Neuronal stem cell (in vitro differentiated cells): ENCODE results near the gene NUDT11.
A peak's percentile ranks its signal among the peaks of the same experiment; 100 is the strongest.
"Not testable (repeated sequence)": the region's sequence is repeated elsewhere in the genome, so short reads cannot be mapped to it uniquely, and the experiment has no call there.

Experiments used
- DNase-seq: peaks from one replicate; pipeline ENCODE4 v3.0.0-alpha.2; 2013; ENCODE audit warnings: low spot score
- H2AFZ ChIP-seq: one replicate; pipeline ENCODE4 v1.6.1; 2013; ENCODE audit warnings: mild to moderate bottlenecking, low read length, inconsistent platforms
- H2AK5ac ChIP-seq: 2 replicates; pipeline ENCODE4 v1.6.1; 2013; ENCODE audit warnings: low read depth, mild to moderate bottlenecking, inconsistent platforms, low read length, moderate library complexity, mixed read lengths
- H2BK120ac ChIP-seq: 2 replicates; pipeline ENCODE4 v1.6.1; 2013; ENCODE audit warnings: low read depth, mild to moderate bottlenecking, inconsistent platforms, low read length, moderate library complexity, mixed read lengths
- H2BK12ac ChIP-seq: one replicate; pipeline ENCODE4 v1.6.1; 2013; ENCODE audit warnings: low read length, inconsistent platforms
- H2BK15ac ChIP-seq: 2 replicates; pipeline ENCODE4 v1.6.1; 2013; ENCODE audit warnings: mild to moderate bottlenecking, low read length, inconsistent platforms, mixed read lengths
- H2BK5ac ChIP-seq: one replicate; pipeline ENCODE4 v1.6.1; 2013; ENCODE audit warnings: inconsistent platforms, mild to moderate bottlenecking, low read length, moderate library complexity
- H3K14ac ChIP-seq: one replicate; pipeline ENCODE4 v1.6.1; 2013; ENCODE audit warnings: low read length, inconsistent platforms
- H3K18ac ChIP-seq: 2 replicates; pipeline ENCODE4 v1.6.1; 2013; ENCODE audit warnings: low read length, inconsistent platforms
- H3K23ac ChIP-seq: 2 replicates; pipeline ENCODE4 v1.6.1; 2013; ENCODE audit warnings: low read depth, mild to moderate bottlenecking, mixed read lengths, low read length, inconsistent platforms; ENCODE audit not compliant: poor library complexity
- H3K27ac ChIP-seq: replicated peaks from 3 replicates; pipeline ENCODE4 v1.5.1; 2013; ENCODE audit warnings: low read length, inconsistent platforms
- H3K27me3 ChIP-seq, 3 experiments: 2 replicates each; pipeline ENCODE4 v1.6.1; 2013; ENCODE audit warnings: low read length in 3 of 3, mild to moderate bottlenecking in 2 of 3, inconsistent platforms in 1 of 3, low read depth in 1 of 3, mixed read lengths in 1 of 3, moderate library complexity in 1 of 3; ENCODE audit not compliant: control insufficient read depth in 3 of 3, insufficient read depth in 3 of 3
- H3K36me3 ChIP-seq, 2 donors: replicated peaks in 1 of 2; 2 replicates each; pipeline ENCODE4 v1.6.1; 2013; ENCODE audit warnings: low read length in 2 of 2; ENCODE audit not compliant: control insufficient read depth in 2 of 2, insufficient read depth in 2 of 2
- H3K4ac ChIP-seq: 2 replicates; pipeline ENCODE4 v1.6.1; 2013; ENCODE audit warnings: inconsistent platforms, mild to moderate bottlenecking, low read length, moderate library complexity
- H3K4me1 ChIP-seq, 2 donors: 1 replicate in 1 of 2; 2 replicates in 1 of 2; pipeline ENCODE4 v1.6.1; 2013; ENCODE audit warnings: low read length in 2 of 2, low read depth in 1 of 2; ENCODE audit not compliant: control insufficient read depth in 2 of 2, insufficient read depth in 1 of 2
- H3K4me2 ChIP-seq: one replicate; pipeline ENCODE4 v1.6.1; 2013; ENCODE audit warnings: mild to moderate bottlenecking, low read length, inconsistent platforms; ENCODE audit not compliant: insufficient read depth, poor library complexity, severe bottlenecking
- H3K4me3 ChIP-seq, 2 donors: 2 replicates each; pipeline ENCODE4 v1.5.1; 2013; ENCODE audit warnings: low read length in 2 of 2, mild to moderate bottlenecking in 2 of 2, inconsistent platforms in 1 of 2, moderate library complexity in 1 of 2
- H3K79me1 ChIP-seq: one replicate; pipeline ENCODE4 v1.6.1; 2013; ENCODE audit warnings: low read depth, mild to moderate bottlenecking, inconsistent platforms, low read length, moderate library complexity
- H3K9ac ChIP-seq: one replicate; pipeline ENCODE4 v1.6.1; 2013; ENCODE audit warnings: mild to moderate bottlenecking, low read depth, low read length, inconsistent platforms; ENCODE audit not compliant: poor library complexity
- H3K9me3 ChIP-seq, 2 donors: replicated peaks in 1 of 2; 2 replicates each; pipeline versions ENCODE3 to v1.6.1; 2013; ENCODE audit warnings: low read length in 2 of 2, mild to moderate bottlenecking in 2 of 2, inconsistent platforms in 1 of 2, low read depth in 1 of 2, mixed read lengths in 1 of 2, moderate library complexity in 1 of 2; ENCODE audit not compliant: control insufficient read depth in 2 of 2, insufficient read depth in 1 of 2
- H4K8ac ChIP-seq: one replicate; pipeline ENCODE4 v1.6.1; 2013; ENCODE audit warnings: low read depth, mild to moderate bottlenecking, inconsistent platforms, low read length, moderate library complexity
- H4K91ac ChIP-seq: one replicate; pipeline ENCODE4 v1.6.1; 2013; ENCODE audit warnings: low read length, low read depth, mild to moderate bottlenecking, inconsistent platforms; ENCODE audit not compliant: poor library complexity
- WGBS, 2 donors: extraction: QIAGEN DNeasy Blood & Tissue Kit; methylation state at CpG; one replicate each; pipeline ENCODE4 v1.1.7; 2013; ENCODE audit warnings: missing lambda C conversion rate in 2 of 2, mixed read lengths in 1 of 2; ENCODE audit not compliant: insufficient read length in 2 of 2, insufficient replicate concordance in 1 of 2; ENCODE audit errors: extremely low coverage in 2 of 2; 5-methylcytosine and 5-hydroxymethylcytosine counted together

The NUDT11 gene

GRCh38 chrX:51482411-51482810 lies 14.0 kb downstream of the NUDT11 start:
- not testable (repeated sequence) for H3K27ac ChIP-seq, H3K4me2 ChIP-seq, H2AK5ac ChIP-seq, H2AFZ ChIP-seq, H4K8ac ChIP-seq, H3K9me3 ChIP-seq, H2BK5ac ChIP-seq, H3K36me3 ChIP-seq, H2BK15ac ChIP-seq, H3K27me3 ChIP-seq, H3K4me3 ChIP-seq, H3K23ac ChIP-seq, H3K4me1 ChIP-seq, H3K14ac ChIP-seq, H2BK12ac ChIP-seq, DNase-seq, H2BK120ac ChIP-seq, H3K79me1 ChIP-seq, H3K4ac ChIP-seq, H3K9ac ChIP-seq, H4K91ac ChIP-seq, H3K18ac ChIP-seq
- no CpG with 5 or more reads among the region's 5 CpGs for WGBS, 2 donors

- H4K91ac ChIP-seq = no peak overlapping the region
- H3K4me3 ChIP-seq = no peak overlapping the region
- H2AK5ac ChIP-seq = no peak overlapping the region
- no peaks in the 10 kb centered on the region for H3K36me3 ChIP-seq
- no peak overlapping the region for H3K9ac ChIP-seq
- no peak overlapping the region for H2BK12ac ChIP-seq
- H3K27me3 ChIP-seq = no peaks in the 10 kb centered on the region
- H2BK15ac ChIP-seq = no peak overlapping the region
- no peak overlapping the region for H2BK5ac ChIP-seq
- no peak overlapping the region for H3K27ac ChIP-seq
- no peaks in the 10 kb centered on the region for H3K9me3 ChIP-seq
- no peaks in the 10 kb centered on the region for H3K79me1 ChIP-seq
- no peak overlapping the region for H3K14ac ChIP-seq
- H3K4ac ChIP-seq = no peak overlapping the region
- H2BK120ac ChIP-seq = no peak overlapping the region
- H3K4me2 ChIP-seq = no peak overlapping the region
- H2AFZ ChIP-seq = no peak overlapping the region
- WGBS, 2 donors = no CpG with 5 or more reads among the region's 1 CpG
- no peak overlapping the region for H3K23ac ChIP-seq
- no peak overlapping the region for H3K18ac ChIP-seq
- H3K4me1 ChIP-seq = no peaks in the 10 kb centered on the region
- DNase-seq = no peak
- H4K8ac ChIP-seq = no peak overlapping the region
Measured at GRCh38 chrX:51476930-51477329, 19.5 kb downstream of the NUDT11 start.

GRCh38 chrX:51463322-51463721 lies 33.1 kb downstream of the NUDT11 start:
- H2AFZ ChIP-seq = no peak overlapping the region
- H2BK5ac ChIP-seq = no peak overlapping the region
- no peak overlapping the region for H3K4me3 ChIP-seq
- no peak overlapping the region for H3K18ac ChIP-seq
- H2AK5ac ChIP-seq = no peak overlapping the region
- no CpG with 5 or more reads among the region's 4 CpGs for WGBS, 2 donors
- H2BK120ac ChIP-seq = no peak overlapping the region
- H3K9ac ChIP-seq = no peak overlapping the region
- H3K27me3 ChIP-seq = no peaks in the 10 kb centered on the region
- no peak overlapping the region for H3K23ac ChIP-seq
- H3K4me1 ChIP-seq = no peaks in the 10 kb centered on the region
- H3K4ac ChIP-seq = no peak overlapping the region
- H3K9me3 ChIP-seq = no peaks in the 10 kb centered on the region
- no peak overlapping the region for H3K4me2 ChIP-seq
- H3K14ac ChIP-seq = no peak overlapping the region
- no peak overlapping the region for H4K91ac ChIP-seq
- no peak for DNase-seq
- H2BK12ac ChIP-seq = no peak overlapping the region
- no peaks in the 10 kb centered on the region for H3K36me3 ChIP-seq
- no peaks in the 10 kb centered on the region for H3K79me1 ChIP-seq
- no peak overlapping the region for H2BK15ac ChIP-seq
- H3K27ac ChIP-seq = no peak overlapping the region
- H4K8ac ChIP-seq = no peak overlapping the region

- peak; percentile 15 for DNase-seq
- Histone ChIP-seq H2BK15ac (no peak overlapping the region), H2BK12ac (no peak overlapping the region), H2BK5ac (no peak overlapping the region), H2AFZ (no peak overlapping the region), H3K27me3 (no peaks in the 10 kb centered on the region), H3K36me3 (no peaks in the 10 kb centered on the region), H4K91ac (no peak overlapping the region), H3K4me1 (no peaks in the 10 kb centered on the region), H3K4me3 (no peak overlapping the region), H3K14ac (no peak overlapping the region), H3K23ac (no peak overlapping the region), H3K4me2 (no peak overlapping the region), H3K79me1 (no peaks in the 10 kb centered on the region), H3K9me3 (no peaks in the 10 kb centered on the region), H4K8ac (no peak overlapping the region), H3K4ac (no peak overlapping the region), H3K27ac (no peak overlapping the region), H2BK120ac (no peak overlapping the region), H3K9ac (no peak overlapping the region), H3K18ac (no peak overlapping the region), H2AK5ac (no peak overlapping the region)
- no CpG with 5 or more reads among the region's 15 CpGs for WGBS, 2 donors
Measured at GRCh38 chrX:51461053-51462044, 35.0 kb downstream of the NUDT11 start.
